Astrocyte of the cerebellum (primary cell): ENCODE results near the gene CIT.
"Not testable (repeated sequence)": the region's sequence is repeated elsewhere in the genome, so short reads cannot be mapped to it uniquely, and the experiment has no call there.

Experiments
- DNase-seq: peaks from one replicate; pipeline ENCODE4 v3.0.0-alpha.2; 2011; ENCODE audit warnings: low read depth
- H3K4me3 ChIP-seq: 2 replicates; pipeline ENCODE4 v1.5.1; 2011; ENCODE audit warnings: mild to moderate bottlenecking, low read depth, low read length, moderate library complexity
- in situ Hi-C: cut with HindIII; loops from 2 replicates; pipeline ENCODE4 v1.10.0; 2017; ENCODE audit warnings: low sequenced_read_pairs
- TF ChIP-seq, protein P1 (sequence below): IDR thresholded peaks from 2 replicates; pipeline ENCODE4 v1.5.1; 2012; ENCODE audit warnings: low read length, low read depth, moderate library complexity, mild to moderate bottlenecking; ENCODE audit errors: missing control alignments

Gene CIT

DNA sequence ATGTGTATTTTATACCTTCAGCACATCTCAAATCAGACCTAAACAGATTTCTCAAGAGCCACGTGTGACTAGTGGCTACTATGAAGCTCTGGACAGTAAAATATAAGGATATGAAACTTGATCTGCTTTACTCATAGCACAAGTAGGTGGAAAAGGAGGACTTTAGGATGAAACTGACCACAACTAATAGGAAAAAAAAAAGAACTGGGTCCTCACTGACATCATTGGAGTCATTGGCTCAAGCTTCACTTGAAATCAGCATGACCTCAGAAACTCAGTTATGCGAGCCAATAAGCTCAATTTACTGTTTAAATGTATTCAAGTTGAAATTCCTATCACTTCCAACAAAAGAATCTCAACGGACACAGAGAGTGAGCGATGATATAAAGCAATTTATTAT lies 34.1 kb upstream of the CIT start:
- H3K4me3 ChIP-seq: no peak overlapping the region
- peak; percentile 11 for DNase-seq
- in situ Hi-C loops: no loop called here
- TF ChIP-seq, protein P1, sequence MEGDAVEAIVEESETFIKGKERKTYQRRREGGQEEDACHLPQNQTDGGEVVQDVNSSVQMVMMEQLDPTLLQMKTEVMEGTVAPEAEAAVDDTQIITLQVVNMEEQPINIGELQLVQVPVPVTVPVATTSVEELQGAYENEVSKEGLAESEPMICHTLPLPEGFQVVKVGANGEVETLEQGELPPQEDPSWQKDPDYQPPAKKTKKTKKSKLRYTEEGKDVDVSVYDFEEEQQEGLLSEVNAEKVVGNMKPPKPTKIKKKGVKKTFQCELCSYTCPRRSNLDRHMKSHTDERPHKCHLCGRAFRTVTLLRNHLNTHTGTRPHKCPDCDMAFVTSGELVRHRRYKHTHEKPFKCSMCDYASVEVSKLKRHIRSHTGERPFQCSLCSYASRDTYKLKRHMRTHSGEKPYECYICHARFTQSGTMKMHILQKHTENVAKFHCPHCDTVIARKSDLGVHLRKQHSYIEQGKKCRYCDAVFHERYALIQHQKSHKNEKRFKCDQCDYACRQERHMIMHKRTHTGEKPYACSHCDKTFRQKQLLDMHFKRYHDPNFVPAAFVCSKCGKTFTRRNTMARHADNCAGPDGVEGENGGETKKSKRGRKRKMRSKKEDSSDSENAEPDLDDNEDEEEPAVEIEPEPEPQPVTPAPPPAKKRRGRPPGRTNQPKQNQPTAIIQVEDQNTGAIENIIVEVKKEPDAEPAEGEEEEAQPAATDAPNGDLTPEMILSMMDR: no peak

- no peak overlapping the region for H3K4me3 ChIP-seq
- DNase-seq: no peak
- in situ Hi-C loops: no loop called here
- TF ChIP-seq, protein P1: no peak
These were observed 33.5 kb upstream of the CIT start for GRCh38 chr12:119910586-119910985.

DNA sequence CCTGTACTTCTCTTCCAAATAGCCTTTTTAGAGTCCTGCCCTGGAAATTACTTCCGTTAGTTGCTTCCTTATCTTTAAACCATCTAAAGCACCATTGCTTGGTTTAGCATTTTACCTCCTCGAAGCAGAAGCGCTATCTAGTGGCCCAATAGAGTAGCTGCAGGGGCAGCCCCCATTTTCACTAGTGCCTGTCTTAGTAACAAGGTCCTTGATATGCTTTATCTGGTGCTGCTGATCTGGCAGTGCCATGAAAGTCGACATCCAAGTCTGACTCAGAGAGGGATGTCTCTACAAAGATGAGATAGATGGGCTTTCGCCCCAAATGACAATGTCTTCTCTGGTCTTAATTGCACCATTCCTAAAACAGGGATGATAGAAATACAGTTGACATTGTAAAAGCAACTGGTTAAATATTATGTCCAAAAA lies 25.0 kb upstream of the CIT start:
- in situ Hi-C loops: no loop called here
- TF ChIP-seq, protein P1: peak; percentile 88
- H3K4me3 ChIP-seq: no peak overlapping the region
- DNase-seq: peak; percentile 38

- H3K4me3 ChIP-seq: no peak overlapping the region
- DNase-seq: no peak
- TF ChIP-seq, protein P1: no peak
- in situ Hi-C loops: no loop called here
These were observed 24.6 kb upstream of the CIT start for GRCh38 chr12:119901670-119902069.

DNA sequence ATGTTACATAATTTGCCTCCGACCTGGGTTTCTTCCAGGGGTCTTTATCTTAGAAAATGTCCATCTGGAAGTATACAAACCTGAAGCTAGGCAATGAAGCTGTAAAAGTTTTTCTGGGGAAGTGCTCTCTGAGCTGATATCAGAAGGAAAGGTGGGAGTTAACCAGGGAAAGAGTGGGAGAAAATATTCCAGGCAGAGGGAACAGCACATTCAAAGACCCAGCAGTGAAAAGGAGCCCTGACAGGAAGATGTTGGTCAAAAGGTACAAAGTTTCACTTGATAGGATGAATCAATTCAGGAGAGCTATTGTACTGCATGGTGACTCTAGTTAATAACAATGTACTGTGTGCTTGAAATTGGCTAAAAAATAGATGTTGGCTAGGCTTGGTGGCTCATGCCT lies 17.8 kb upstream of the CIT start:
- TF ChIP-seq, protein P1: no peak
- no peak for DNase-seq
- in situ Hi-C loops: no loop called here
- H3K4me3 ChIP-seq: no peak overlapping the region

GRCh38 chr12:119892611-119893010 lies 15.5 kb upstream of the CIT start:
- H3K4me3 ChIP-seq, DNase-seq, in situ Hi-C loops: not testable (repeated sequence)

- in situ Hi-C loops: no loop called here
- H3K4me3 ChIP-seq: no peak overlapping the region
- no peak for DNase-seq
- TF ChIP-seq, protein P1: no peak
These were observed 8.4 kb upstream of the CIT start for GRCh38 chr12:119885549-119885948.

DNA sequence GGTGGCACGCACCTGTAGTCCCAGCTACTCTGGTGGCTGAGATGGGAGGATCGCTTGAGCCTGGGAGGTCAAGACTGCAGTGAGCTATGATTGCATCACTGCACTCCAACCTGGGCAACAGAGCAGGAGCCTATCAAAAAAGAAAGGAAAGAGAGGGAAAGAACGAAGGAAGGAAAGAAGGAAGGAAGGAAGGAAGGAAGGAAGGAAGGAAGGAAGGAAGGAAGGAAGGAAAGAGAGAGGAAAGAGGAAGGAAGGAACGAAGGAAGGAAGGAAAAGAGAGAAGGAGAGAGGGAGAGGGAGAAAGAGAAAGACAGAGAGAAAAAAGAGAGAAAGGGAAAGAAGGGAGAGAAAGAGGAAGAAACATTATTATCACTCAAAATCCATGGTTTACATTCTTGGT lies 6.7 kb upstream of the CIT start:
- H3K4me3 ChIP-seq, in situ Hi-C loops, DNase-seq: not testable (repeated sequence)
